Measurements from ENCODE around the gene PLCB4.
"Not testable (repeated sequence)": the region's sequence is repeated elsewhere in the genome, so short reads cannot be mapped to it uniquely, and the experiment has no call there.

Gene PLCB4
- 0 to 0.15 (median 0) reads per million in 4 donors for total RNA-seq

DNA sequence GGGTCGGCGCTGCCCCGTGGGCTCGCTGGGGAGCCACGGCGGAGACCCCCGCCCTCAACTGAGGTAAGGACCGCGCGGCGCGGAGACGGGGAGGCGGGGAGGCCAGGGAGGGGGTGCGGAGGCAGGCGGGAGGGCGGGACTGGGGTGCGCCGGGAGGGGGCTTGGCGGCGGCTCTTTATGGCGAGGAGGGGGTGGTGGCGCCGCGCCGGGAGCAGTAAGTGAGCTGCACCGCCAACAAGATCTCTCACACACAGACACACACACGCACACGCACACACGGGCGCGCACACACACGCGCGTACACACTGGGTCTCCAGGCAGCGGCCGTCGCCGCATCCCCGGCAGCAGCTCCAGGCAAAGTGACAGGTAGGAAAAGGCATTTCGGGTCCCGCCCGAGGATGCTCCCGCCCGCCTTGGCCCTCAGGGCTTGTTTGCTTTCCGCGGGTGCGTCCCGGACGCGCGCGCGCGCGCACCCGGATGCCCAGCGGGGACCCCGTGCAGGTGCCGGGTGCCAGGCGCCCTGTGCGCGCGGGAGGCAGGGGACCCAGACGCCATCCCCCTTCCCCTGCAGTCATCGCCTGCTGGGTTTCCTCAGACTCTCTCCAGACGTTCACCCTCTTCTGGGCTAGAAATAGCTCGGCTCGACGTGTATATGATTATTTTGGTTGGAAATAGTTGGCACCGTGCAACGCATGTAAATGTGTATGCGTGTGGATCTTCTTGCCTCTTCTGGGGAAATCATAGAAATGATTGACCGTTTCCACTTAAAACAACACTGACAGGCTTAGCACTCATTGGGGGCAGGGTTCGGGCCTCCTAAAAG lies at the start of gene PLCB4:
Gene PLCB4, plus strand, starts transcription at position 247 of the 823 bp plus-strand sequence. CDS start 238,728 bp downstream, outside the sequence.
- no peak for DNase-seq

GRCh38 chr20:9019833-9020232 lies 49.1 kb upstream of the PLCB4 start:
- DNase-seq: no peak

DNA sequence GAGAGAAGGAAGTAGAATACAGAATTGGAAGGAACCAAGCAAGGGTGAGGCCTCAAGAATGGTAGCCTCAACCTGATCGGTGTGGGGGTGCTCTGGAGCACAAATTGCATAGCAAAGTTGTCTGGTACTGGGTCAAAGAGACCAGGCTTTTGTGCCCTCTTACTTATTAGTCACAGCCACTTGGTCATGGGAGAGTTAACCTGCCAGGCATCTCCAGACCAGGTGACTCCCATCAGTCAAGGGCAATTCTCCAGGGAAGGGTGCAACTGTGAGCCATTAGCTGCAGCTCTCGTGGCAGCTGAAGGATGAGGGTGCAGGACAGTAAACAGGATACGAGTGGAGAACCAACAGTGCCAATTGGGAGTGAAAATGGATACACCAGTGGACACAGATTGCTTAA lies 47.7 kb upstream of the PLCB4 start:
- DNase-seq: no peak

- no peak for DNase-seq
Observed at GRCh38 chr20:9021699-9022098, 47.2 kb upstream of the PLCB4 start.

- no peak for DNase-seq
Observed at GRCh38 chr20:9022376-9022775, 46.5 kb upstream of the PLCB4 start.

DNA sequence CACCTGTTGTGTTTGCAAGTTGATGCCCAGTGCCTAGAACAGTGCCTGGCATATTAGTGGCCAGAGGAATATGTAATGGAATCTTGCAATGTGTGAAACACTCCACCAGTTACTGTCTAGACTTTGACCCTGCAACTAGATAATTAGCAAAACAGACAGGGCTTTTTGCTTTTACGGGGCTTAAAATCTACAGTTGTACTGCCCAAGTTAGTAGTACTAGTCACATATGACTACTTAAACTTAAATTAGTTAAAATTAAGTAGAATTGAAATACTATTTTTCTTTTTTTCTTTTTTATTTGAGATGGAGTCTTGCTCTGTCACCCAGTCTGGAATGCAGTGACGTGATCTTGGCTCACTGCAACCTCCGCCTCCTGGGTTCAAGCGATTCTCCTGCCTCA lies 44.3 kb upstream of the PLCB4 start:
- DNase-seq: no peak

DNA sequence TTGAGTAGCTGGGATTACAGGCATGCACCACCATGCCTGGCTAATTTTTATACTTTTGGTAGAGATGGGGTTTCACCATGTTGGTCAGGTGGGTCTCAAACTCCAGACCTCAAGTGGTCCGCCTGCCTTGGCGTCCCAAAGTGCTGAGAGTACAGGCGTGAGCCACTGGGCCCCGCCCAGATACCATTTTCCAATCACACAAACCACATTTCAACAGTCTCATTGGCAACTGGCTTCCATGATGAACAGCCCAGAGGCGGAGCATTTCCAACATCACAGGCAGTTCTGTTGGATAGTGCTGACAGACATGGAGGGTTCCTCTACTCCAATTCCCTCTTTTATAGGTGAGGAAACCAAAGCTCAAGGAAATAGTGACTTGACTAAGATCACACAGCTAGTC lies 43.9 kb upstream of the PLCB4 start:
- no peak for DNase-seq

- DNase-seq: no peak
Observed at GRCh38 chr20:9025643-9026042, 43.2 kb upstream of the PLCB4 start.

DNA sequence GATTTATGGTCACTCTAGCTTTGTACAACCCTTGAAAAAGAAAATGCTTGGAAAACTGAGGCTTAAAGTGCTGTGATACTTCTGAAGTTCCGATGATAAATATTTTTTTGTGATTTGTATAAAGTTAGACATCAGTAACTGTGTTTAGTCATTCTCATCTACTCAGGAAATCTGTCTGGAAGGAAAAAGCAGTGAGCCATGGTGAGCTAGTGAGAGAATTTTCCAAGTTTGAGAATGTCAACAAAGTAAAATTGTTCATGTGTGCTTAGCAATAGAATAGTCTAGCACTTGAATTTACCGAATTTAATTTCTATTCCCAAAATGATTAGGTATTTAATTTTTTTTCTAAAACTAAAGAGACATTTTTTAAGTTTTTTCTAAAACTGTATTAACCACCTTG lies 41.3 kb upstream of the PLCB4 start:
- no peak for DNase-seq

GRCh38 chr20:9028419-9028818 lies 40.5 kb upstream of the PLCB4 start:
- no peak for DNase-seq

DNA sequence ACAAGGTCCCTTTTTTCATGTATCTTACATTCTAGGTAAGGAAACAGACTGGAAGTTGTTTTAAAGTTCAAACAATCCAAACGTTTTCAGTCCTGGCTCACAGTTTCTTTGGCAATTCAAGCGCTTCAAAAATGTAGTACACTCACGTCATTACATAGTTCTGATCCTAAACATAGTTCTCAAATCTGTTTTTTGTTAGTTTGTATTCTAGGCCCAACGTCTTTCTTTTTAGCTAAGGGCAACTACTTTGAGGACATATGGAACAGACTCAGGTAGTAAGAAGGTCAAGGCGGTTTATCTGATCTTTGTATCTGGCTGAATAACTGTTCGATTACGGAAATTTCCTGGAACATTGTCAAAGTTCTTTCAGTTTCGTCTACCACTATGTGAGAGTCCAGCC lies 36.9 kb upstream of the PLCB4 start:
- DNase-seq: no peak

- no peak for DNase-seq
Observed at GRCh38 chr20:9032758-9033157, 36.1 kb upstream of the PLCB4 start.

GRCh38 chr20:9035126-9035525 lies 33.8 kb upstream of the PLCB4 start:
- no peak for DNase-seq

GRCh38 chr20:9036593-9036992 lies 32.3 kb upstream of the PLCB4 start:
- DNase-seq: no peak

DNA sequence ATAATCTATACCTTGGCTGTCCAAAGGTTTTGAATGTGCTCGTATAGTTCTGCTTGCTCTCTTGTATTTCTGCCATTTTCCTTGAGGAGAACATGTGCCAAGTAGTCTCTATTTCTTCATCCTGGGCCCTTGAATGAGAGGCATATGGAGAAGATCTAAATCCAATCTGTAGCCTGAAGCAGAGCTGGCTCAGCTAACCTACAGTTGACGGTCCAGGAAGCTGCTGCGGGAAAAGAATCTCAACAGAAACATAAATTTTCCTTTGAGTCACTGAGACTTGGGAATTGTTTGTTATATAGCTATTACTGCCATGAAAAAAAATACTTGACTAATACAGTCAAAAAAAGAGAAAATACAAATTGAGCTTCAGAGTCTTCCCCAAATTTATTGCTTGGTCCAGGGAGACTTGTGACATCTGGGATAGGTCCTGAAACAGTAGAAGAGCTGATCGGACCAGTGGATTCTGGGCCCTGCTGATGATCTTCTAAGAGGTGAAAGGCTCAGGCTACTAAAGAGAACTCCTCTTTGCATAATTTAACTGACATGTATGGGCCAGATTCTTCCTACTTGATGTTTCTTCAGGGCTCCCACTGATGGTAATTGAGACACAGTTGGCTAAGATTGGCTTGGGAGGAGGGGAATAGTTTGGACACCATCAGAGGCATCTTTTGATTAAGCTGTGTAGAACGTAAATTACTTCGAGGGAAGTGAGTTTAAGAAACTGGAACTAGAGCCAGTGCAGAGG lies 29.9 kb upstream of the PLCB4 start:
- DNase-seq: no peak

DNA sequence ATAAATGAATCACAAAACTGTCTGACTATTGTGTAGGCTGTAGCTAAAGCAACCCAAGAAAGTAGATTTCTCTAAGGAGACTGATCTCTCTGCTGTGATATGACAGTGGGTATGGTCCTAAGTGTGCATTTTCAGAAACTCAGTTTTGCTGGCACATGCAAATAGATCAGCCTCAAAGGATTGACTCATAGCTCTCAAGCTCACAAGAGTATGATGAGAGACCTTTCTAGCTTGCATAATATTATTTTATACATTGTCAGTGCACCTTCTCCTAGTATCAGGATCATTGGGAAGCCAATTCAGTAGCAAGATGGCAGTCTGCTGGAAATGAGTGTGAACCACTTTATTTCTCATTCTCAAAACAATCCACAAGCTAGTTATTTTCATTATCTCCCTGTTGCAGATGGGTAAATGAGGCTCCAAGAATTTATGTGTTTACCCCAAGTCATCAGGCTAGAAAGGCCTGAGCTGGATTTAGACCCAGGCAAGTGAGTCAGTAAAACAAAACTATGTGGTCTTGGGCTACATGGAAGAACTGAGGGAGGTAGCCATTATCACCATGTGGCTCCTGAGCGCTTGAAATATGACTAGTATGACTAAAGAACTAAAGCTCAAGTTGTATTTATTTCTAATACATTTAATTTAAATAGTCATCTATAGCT lies 27.9 kb upstream of the PLCB4 start:
- no peak for DNase-seq

- DNase-seq: no peak
Observed at GRCh38 chr20:9043364-9043763, 25.5 kb upstream of the PLCB4 start.

- not testable (repeated sequence) for DNase-seq
Observed at GRCh38 chr20:9047928-9048327, 21.0 kb upstream of the PLCB4 start.

DNA sequence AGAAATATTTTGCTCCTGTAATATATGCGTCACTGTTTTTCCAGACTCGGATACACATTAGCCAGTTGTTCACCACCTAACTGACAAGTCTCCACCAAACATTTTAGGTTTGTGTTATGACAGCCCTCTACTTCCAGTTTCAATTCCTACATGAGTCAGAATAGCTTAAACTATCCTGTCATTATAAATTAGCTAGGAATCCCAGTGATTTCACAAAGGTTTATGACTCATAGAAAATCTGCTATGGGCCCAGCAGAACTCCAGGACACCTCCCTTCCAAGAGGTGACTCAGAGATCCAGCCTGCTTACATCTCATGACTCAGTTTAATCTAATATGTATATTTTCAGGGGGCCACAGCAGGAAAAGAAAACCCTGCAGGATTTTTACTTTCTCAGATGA lies 17.4 kb upstream of the PLCB4 start:
- DNase-seq: no peak

GRCh38 chr20:9052136-9052535 lies 16.8 kb upstream of the PLCB4 start:
- DNase-seq: no peak

- no peak for DNase-seq
Observed at GRCh38 chr20:9053108-9053507, 15.8 kb upstream of the PLCB4 start.

DNA sequence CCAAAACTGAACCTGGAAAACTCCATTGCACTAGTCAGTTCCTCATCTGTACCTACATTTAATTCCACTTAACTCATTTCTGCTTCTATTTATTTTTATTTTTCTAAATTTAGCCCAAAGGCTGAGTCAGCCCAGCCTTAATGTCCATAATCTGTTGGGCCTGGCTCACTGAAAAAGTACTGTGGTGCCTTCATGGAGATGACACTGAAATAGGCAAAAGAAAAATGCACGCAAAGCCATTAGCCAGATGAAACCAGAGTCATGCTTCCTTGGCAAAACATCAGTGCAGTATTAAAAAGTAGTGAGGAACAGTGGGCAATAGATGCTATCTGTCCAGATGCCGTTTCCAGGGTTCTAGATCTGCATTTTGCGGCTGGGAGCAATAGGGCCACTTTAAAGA lies 14.7 kb upstream of the PLCB4 start:
- DNase-seq: no peak

GRCh38 chr20:9059931-9060330 lies 9.0 kb upstream of the PLCB4 start:
- DNase-seq: no peak

GRCh38 chr20:9061434-9061833 lies 7.5 kb upstream of the PLCB4 start:
- no peak for DNase-seq

All from T-helper 1 cell (primary cell).